ENCODE measurements around the gene GRIN3A. TPM values are rescaled to one million over a fixed set of nuclear protein-coding genes. Genes with fewer than 3 reads are reported as not detected.

GRIN3A gene
- total RNA-seq, 1 experiment from 2014 or later, result not detected

- Mint-ChIP-seq H3K27me3 (ENCODE audit: insufficient read depth, unreplicated experiment) (no peaks in the 10 kb centered on the region), H3K4me3 (ENCODE audit: unreplicated experiment) (no peak overlapping the region), H3K27ac (ENCODE audit: unreplicated experiment) (no peak overlapping the region), H3K4me1 (ENCODE audit: low read depth, unreplicated experiment) (no peaks in the 10 kb centered on the region), H3K9me3 (ENCODE audit: unreplicated experiment) (no peaks in the 10 kb centered on the region), H3K36me3 (ENCODE audit: insufficient read depth, unreplicated experiment) (no peaks in the 10 kb centered on the region)
- CTCF ChIA-PET, result no interaction called here
- intact Hi-C loops (cut with micrococcal nuclease; ENCODE audit: unreplicated experiment), result no loop called here
- no peak overlapping the region for H3K4me3 ChIP-seq (ENCODE audit: low read depth, low read length)
- BruUV-seq (replicated peaks), result no TSS peak
- no peaks in the 10 kb centered on the region for H3K9me3 ChIP-seq
- POLR2A ChIA-PET, result no interaction called here
- no peak for TF ChIP-seq CTCF (IDR thresholded peaks at IDR 0.05; ENCODE audit: insufficient read depth in 1 of 2, low read depth in 1 of 2, low read length in 1 of 2, severe bottlenecking in 1 of 2, unreplicated experiment in 1 of 2)
- no peaks in the 10 kb centered on the region for H3K27me3 ChIP-seq (replicated peaks; ENCODE audit: control insufficient read depth, insufficient read depth, low read length)
- H3K36me3 ChIP-seq (ENCODE audit: control insufficient read depth, insufficient read depth, low read length), result no peaks in the 10 kb centered on the region
- DNase-seq, result no peak
- H3K4me1 ChIP-seq, result no peaks in the 10 kb centered on the region
Measured at GRCh38 chr9:101764472-101764871, 26.0 kb upstream of the GRIN3A start.

- no peaks in the 10 kb centered on the region for H3K9me3 Mint-ChIP-seq (ENCODE audit: unreplicated experiment)
- no peaks in the 10 kb centered on the region for H3K9me3 ChIP-seq
- DNase-seq, result no peak
- no peaks in the 10 kb centered on the region for H3K4me1 ChIP-seq
- TF ChIP-seq CTCF (IDR thresholded peaks at IDR 0.05; ENCODE audit: insufficient read depth in 1 of 2, low read depth in 1 of 2, low read length in 1 of 2, severe bottlenecking in 1 of 2, unreplicated experiment in 1 of 2), result no peak
- H3K4me1 Mint-ChIP-seq (ENCODE audit: low read depth, unreplicated experiment), result no peaks in the 10 kb centered on the region
- H3K4me3 Mint-ChIP-seq (ENCODE audit: unreplicated experiment), result no peak overlapping the region
- ChIA-PET POLR2A (no interaction called here), CTCF (no interaction called here)
- H3K36me3 Mint-ChIP-seq (ENCODE audit: insufficient read depth, unreplicated experiment), result no peaks in the 10 kb centered on the region
- H3K27ac Mint-ChIP-seq (ENCODE audit: unreplicated experiment), result no peak overlapping the region
- H3K4me3 ChIP-seq (ENCODE audit: low read depth, low read length), result no peak overlapping the region
- intact Hi-C loops (cut with micrococcal nuclease; ENCODE audit: unreplicated experiment), result no loop called here
- no peaks in the 10 kb centered on the region for H3K36me3 ChIP-seq (ENCODE audit: control insufficient read depth, insufficient read depth, low read length)
- no peaks in the 10 kb centered on the region for H3K27me3 Mint-ChIP-seq (ENCODE audit: insufficient read depth, unreplicated experiment)
- BruUV-seq (replicated peaks), result no TSS peak
- no peaks in the 10 kb centered on the region for H3K27me3 ChIP-seq (replicated peaks; ENCODE audit: control insufficient read depth, insufficient read depth, low read length)
Measured at GRCh38 chr9:101758304-101758930, 20.0 kb upstream of the GRIN3A start.

GRCh38 chr9:101753716-101754115 is 15.3 kb upstream of the GRIN3A start:
- no peaks in the 10 kb centered on the region for H3K4me1 Mint-ChIP-seq (ENCODE audit: low read depth, unreplicated experiment)
- H3K4me1 ChIP-seq, result no peaks in the 10 kb centered on the region
- no peaks in the 10 kb centered on the region for H3K27me3 ChIP-seq (replicated peaks; ENCODE audit: control insufficient read depth, insufficient read depth, low read length)
- H3K4me3 Mint-ChIP-seq (ENCODE audit: unreplicated experiment), result no peak overlapping the region
- H3K9me3 Mint-ChIP-seq (ENCODE audit: unreplicated experiment), result no peaks in the 10 kb centered on the region
- no peak overlapping the region for H3K4me3 ChIP-seq (ENCODE audit: low read depth, low read length)
- no peak overlapping the region for H3K27ac Mint-ChIP-seq (ENCODE audit: unreplicated experiment)
- no peak for TF ChIP-seq CTCF (IDR thresholded peaks at IDR 0.05; ENCODE audit: insufficient read depth in 1 of 2, low read depth in 1 of 2, low read length in 1 of 2, severe bottlenecking in 1 of 2, unreplicated experiment in 1 of 2)
- H3K9me3 ChIP-seq, result no peaks in the 10 kb centered on the region
- ChIA-PET CTCF (no interaction called here), POLR2A (no interaction called here)
- BruUV-seq (replicated peaks), result no TSS peak
- intact Hi-C loops (cut with micrococcal nuclease; ENCODE audit: unreplicated experiment), result no loop called here
- H3K36me3 Mint-ChIP-seq (ENCODE audit: insufficient read depth, unreplicated experiment), result no peaks in the 10 kb centered on the region
- no peaks in the 10 kb centered on the region for H3K36me3 ChIP-seq (ENCODE audit: control insufficient read depth, insufficient read depth, low read length)
- no peak for DNase-seq
- H3K27me3 Mint-ChIP-seq (ENCODE audit: insufficient read depth, unreplicated experiment), result peaks cover 3% of the 10 kb centered on the region

All from Caco-2 (cell line).